Measurements from ENCODE around the gene RBP7.

Gene RBP7

GRCh38 chr1:10057343-10057742 is 60.3 kb downstream of the RBP7 start:
- no peaks in the 10 kb centered on the region for H3K9me3 ChIP-seq (ENCODE audit: insufficient read depth, low read length)
- no peaks in the 10 kb centered on the region for H3K36me3 ChIP-seq (replicated peaks; ENCODE audit: low read depth, low read length)
- no peaks in the 10 kb centered on the region for H3K27me3 ChIP-seq (ENCODE audit: low read depth, low read length)
- no peak overlapping the region for H3K27ac ChIP-seq (ENCODE audit: low read length)
- no peak overlapping the region for H3K4me3 ChIP-seq (ENCODE audit: low read length)
- H2AFZ ChIP-seq (ENCODE audit: low read depth, low read length), result no peak overlapping the region
- H3K9ac ChIP-seq (ENCODE audit: low read length), result no peak overlapping the region
- H3K4me1 ChIP-seq (ENCODE audit: low read length), result no peaks in the 10 kb centered on the region
- H3K4me2 ChIP-seq (ENCODE audit: low read length), result no peak overlapping the region
- no peaks in the 10 kb centered on the region for H3K79me2 ChIP-seq (ENCODE audit: low read length)
- no peak for TF ChIP-seq EZH2phosphoT487 (IDR thresholded peaks at IDR 0.05; ENCODE audit: low read depth)
- TF ChIP-seq, protein P1, sequence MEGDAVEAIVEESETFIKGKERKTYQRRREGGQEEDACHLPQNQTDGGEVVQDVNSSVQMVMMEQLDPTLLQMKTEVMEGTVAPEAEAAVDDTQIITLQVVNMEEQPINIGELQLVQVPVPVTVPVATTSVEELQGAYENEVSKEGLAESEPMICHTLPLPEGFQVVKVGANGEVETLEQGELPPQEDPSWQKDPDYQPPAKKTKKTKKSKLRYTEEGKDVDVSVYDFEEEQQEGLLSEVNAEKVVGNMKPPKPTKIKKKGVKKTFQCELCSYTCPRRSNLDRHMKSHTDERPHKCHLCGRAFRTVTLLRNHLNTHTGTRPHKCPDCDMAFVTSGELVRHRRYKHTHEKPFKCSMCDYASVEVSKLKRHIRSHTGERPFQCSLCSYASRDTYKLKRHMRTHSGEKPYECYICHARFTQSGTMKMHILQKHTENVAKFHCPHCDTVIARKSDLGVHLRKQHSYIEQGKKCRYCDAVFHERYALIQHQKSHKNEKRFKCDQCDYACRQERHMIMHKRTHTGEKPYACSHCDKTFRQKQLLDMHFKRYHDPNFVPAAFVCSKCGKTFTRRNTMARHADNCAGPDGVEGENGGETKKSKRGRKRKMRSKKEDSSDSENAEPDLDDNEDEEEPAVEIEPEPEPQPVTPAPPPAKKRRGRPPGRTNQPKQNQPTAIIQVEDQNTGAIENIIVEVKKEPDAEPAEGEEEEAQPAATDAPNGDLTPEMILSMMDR (IDR thresholded peaks at IDR 0.05; ENCODE audit: low read depth, low read length), result no peak
- H4K20me1 ChIP-seq (ENCODE audit: insufficient read depth, low read length), result no peaks in the 10 kb centered on the region

- Histone ChIP-seq H3K27me3 (ENCODE audit: low read depth, low read length) (no peaks in the 10 kb centered on the region), H3K9ac (ENCODE audit: low read length) (no peak overlapping the region), H3K27ac (ENCODE audit: low read length) (no peak overlapping the region), H3K4me3 (ENCODE audit: low read length) (no peak overlapping the region), H2AFZ (ENCODE audit: low read depth, low read length) (no peak overlapping the region), H3K36me3 (replicated peaks; ENCODE audit: low read depth, low read length) (no peaks in the 10 kb centered on the region), H3K9me3 (ENCODE audit: insufficient read depth, low read length) (no peaks in the 10 kb centered on the region), H3K4me1 (ENCODE audit: low read length) (no peaks in the 10 kb centered on the region), H3K79me2 (ENCODE audit: low read length) (no peaks in the 10 kb centered on the region), H4K20me1 (ENCODE audit: insufficient read depth, low read length) (no peaks in the 10 kb centered on the region), H3K4me2 (ENCODE audit: low read length) (no peak overlapping the region)
- no peak for TF ChIP-seq EZH2phosphoT487 (IDR thresholded peaks at IDR 0.05; ENCODE audit: low read depth)
- TF ChIP-seq, protein P1 (IDR thresholded peaks at IDR 0.05; ENCODE audit: low read depth, low read length), result no peak
These were observed 60.8 kb downstream of the RBP7 start for GRCh38 chr1:10057796-10058195.

DNA sequence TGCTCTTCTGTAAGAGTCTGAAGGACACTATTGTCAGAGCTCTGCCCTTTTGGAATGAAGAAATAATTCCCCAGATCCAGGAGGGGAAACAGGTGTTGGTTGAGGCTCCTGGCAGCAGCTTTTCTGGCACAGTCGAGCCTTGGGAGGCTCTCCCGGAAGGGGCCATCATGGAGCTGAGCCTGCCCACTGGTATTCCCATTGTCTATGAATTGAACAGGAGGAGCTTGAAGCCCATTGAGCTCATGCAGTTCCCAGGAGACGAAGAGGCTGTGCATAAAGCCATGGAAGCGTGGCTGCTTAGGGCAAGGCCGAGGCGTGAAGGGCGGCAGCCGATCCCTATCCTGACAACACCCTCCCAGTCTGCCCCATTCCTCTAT is 62.3 kb downstream of the RBP7 start:
- TF ChIP-seq, protein P1 (IDR thresholded peaks at IDR 0.05; ENCODE audit: low read depth, low read length), result no peak
- no peak for TF ChIP-seq EZH2phosphoT487 (IDR thresholded peaks at IDR 0.05; ENCODE audit: low read depth)
- no peaks in the 10 kb centered on the region for H3K36me3 ChIP-seq (replicated peaks; ENCODE audit: low read depth, low read length)
- H3K27me3 ChIP-seq (ENCODE audit: low read depth, low read length), result no peaks in the 10 kb centered on the region
- H4K20me1 ChIP-seq (ENCODE audit: insufficient read depth, low read length), result peaks cover 5% of the 10 kb centered on the region; the same call in 1 of the 2 replicates
- H3K4me3 ChIP-seq (ENCODE audit: low read length), result no peak overlapping the region
- no peak overlapping the region for H3K4me2 ChIP-seq (ENCODE audit: low read length)
- no peaks in the 10 kb centered on the region for H3K9me3 ChIP-seq (ENCODE audit: insufficient read depth, low read length)
- H3K79me2 ChIP-seq (ENCODE audit: low read length), result no peaks in the 10 kb centered on the region
- H3K9ac ChIP-seq (ENCODE audit: low read length), result no peak overlapping the region
- no peak overlapping the region for H3K27ac ChIP-seq (ENCODE audit: low read length)
- no peaks in the 10 kb centered on the region for H3K4me1 ChIP-seq (ENCODE audit: low read length)
- no peak overlapping the region for H2AFZ ChIP-seq (ENCODE audit: low read depth, low read length)

DNA sequence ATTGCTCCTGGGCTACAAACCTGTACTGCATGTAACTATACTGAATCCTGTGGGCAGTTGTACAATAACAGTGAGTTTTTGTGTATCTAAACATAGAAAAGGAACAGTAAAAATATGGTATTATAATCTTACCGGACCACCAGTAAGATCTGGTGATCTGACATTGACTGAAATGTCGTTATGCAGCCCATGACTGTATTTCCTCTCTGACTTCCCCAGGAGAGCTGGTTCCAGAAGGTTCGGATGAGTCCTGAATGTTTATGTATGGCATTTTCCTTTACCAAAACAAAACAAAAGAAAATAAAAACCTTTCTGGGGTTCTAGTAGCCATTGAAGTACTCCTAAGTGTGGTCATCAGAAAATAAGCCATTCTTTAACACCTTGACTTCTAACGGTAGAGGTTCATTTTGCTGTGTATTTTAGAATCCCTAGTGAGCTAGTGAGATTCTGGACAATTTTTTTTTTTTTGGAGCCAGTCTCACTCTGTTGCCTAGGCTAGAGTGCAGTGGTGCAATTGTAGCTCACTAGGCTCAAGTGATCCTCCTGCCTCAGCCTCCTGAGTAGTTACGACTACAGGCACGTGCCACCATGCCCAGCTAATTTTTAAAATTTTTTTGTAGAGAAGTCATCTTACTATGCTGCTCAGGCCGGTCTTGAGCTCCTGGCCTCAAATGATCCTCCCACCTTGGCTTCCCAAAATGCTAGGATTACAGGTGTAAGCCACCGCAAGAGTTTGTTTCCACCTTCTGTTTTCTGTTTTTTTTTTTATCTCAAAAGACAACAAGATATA is 63.5 kb downstream of the RBP7 start:
- Histone ChIP-seq H3K9me3 (ENCODE audit: insufficient read depth, low read length) (no peaks in the 10 kb centered on the region), H3K79me2 (ENCODE audit: low read length) (no peaks in the 10 kb centered on the region), H3K4me1 (ENCODE audit: low read length) (no peaks in the 10 kb centered on the region), H3K4me3 (ENCODE audit: low read length) (no peak overlapping the region), H4K20me1 (ENCODE audit: insufficient read depth, low read length) (peaks cover 6% of the 10 kb centered on the region; the same call in 1 of the 2 replicates), H3K9ac (ENCODE audit: low read length) (no peak overlapping the region), H3K36me3 (replicated peaks; ENCODE audit: low read depth, low read length) (no peaks in the 10 kb centered on the region), H3K27ac (ENCODE audit: low read length) (no peak overlapping the region), H3K27me3 (ENCODE audit: low read depth, low read length) (no peaks in the 10 kb centered on the region), H3K4me2 (ENCODE audit: low read length) (no peak overlapping the region), H2AFZ (ENCODE audit: low read depth, low read length) (no peak overlapping the region)
- TF ChIP-seq EZH2phosphoT487 (IDR thresholded peaks at IDR 0.05; ENCODE audit: low read depth), result no peak
- TF ChIP-seq, protein P1 (IDR thresholded peaks at IDR 0.05; ENCODE audit: low read depth, low read length), result no peak
